Progenitor cell of endocrine pancreas (in vitro differentiated cells): ENCODE data around the gene TTC23L. TPM values are rescaled to one million over a fixed set of nuclear protein-coding genes. Genes with fewer than 3 reads are reported as not detected.

Source experiments
- DNase-seq: peaks from one replicate; pipeline ENCODE4 v3.0.0; 2021; ENCODE audit warnings: low spot score; ENCODE audit not compliant: unreplicated experiment
- H3K27ac Mint-ChIP-seq: 2 replicates; pipeline ENCODE4 v1.8.0; 2021; ENCODE audit warnings: mild to moderate bottlenecking, moderate library complexity, mixed read lengths
- H3K27me3 Mint-ChIP-seq: 2 replicates; pipeline ENCODE4 v1.8.0; 2021; ENCODE audit warnings: mixed read lengths
- H3K36me3 Mint-ChIP-seq: 2 replicates; pipeline ENCODE4 v1.8.0; 2022; ENCODE audit warnings: mixed read lengths; ENCODE audit not compliant: insufficient read depth
- H3K4me1 Mint-ChIP-seq: 2 replicates; pipeline ENCODE4 v1.8.0; 2021; ENCODE audit warnings: low read depth, mixed read lengths
- H3K4me3 Mint-ChIP-seq: 2 replicates; pipeline ENCODE4 v1.8.0; 2021; ENCODE audit warnings: low read depth, mild to moderate bottlenecking, moderate library complexity, mixed read lengths
- H3K9me3 Mint-ChIP-seq: 2 replicates; pipeline ENCODE4 v1.8.0; 2021; ENCODE audit warnings: low read depth, mixed read lengths
- CTCF ChIP-seq: fragments of 200-600 bp; sonication (generic); IDR thresholded peaks from one replicate; pipeline ENCODE4 v1.5.0; 2021; ENCODE audit warnings: antibody characterized with exemption, mild to moderate bottlenecking; ENCODE audit not compliant: unreplicated experiment
- long read RNA-seq: library from polyadenylated mRNA; unstranded; transcript quantifications from one replicate; pipeline ENCODE4 v2.0.0, GENCODE V29; 2020
- total RNA-seq: library from RNA; stranded (reverse); gene quantifications from 2 replicates; pipeline ENCODE4 v1.2.1, GENCODE V29; 2021

TTC23L gene
- total RNA-seq = 2.8 and 2.9 TPM in 2 replicates
- long read RNA-seq, partial matches to known transcripts = 6 of 10 reads
- long read RNA-seq, other reads (novel, unspliced or antisense) = 4 of 10 reads

DNA sequence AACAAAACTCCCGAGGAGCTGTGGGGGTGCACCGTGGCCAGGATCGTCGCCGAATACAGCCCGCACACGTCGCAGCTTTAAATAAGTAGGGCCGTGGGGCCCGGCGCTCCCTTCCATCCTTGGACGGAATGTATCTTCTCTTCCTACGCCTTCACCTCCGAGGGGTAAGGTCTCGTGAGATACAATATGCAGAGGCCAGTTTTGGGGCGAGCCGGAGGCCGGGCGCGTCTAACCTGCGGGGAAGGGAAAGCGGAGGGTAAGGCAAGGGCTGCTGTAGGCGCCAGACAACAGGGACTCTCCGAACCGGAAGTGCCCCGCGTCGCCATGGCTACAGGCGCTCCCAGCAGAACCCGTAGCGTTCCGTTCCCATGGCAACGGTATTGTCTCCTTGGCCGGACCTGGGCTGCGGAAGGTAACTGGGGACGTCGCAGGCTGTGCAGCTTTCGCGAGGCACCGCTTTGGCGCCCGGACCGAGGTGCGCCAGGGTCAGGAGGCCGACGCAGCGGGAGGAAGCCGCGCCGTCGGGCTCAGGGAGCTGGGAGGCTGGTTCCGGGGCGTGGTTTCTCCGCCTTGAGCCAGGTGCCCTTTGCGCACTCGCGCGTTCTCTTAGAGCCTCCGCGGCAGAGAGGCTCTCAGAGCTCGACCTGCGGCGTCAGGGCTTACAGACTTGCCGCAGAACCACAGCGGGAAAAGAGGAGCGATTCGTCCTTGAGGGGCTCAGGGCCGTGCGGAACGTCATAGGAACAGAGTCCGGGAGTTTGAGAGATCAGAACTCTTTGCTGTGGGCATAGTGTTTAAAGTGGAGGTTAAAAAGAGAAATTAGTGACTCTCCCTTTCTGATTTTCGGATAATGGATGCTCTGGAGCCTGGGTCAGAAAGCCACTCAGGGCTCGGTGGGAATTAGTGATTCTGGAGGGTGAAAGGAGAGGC lies at the start of gene TTC23L:
TTC23L (plus strand) TSS at position 380 of the 930 bp plus-strand sequence. CDS start 1,508 bp downstream, outside the sequence.
- Mint-ChIP-seq H3K4me1 (peaks cover 9% of the 10 kb centered on the region), H3K9me3 (no peaks in the 10 kb centered on the region), H3K27ac (peak within 1 kb of the TSS; percentile 97), H3K27me3 (no peaks in the 10 kb centered on the region), H3K4me3 (peak within 1 kb of the TSS; percentile 80), H3K36me3 (peaks cover 5% of the 10 kb centered on the region)
- peak; percentile 67 for DNase-seq
- no peak for TF ChIP-seq CTCF

DNA sequence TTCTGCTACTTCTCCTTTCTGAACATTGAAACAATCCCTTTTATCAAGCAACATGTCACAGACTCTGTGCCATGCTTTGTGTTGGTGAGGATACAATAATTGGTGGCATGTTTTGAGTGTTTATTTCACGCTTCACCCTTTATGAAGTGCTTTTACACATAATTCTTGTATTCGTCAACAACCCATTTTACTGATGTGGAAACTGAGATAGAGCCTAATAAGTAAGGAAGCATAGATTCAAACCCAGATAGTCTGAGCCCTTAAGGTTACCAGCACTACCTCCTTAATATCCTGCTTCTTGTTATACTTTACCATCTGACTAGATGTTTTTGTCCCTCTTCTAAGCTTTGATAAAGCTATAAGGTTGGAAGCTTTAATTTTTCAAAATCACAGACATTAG lies 49.3 kb upstream of the TTC23L start:
- no peaks in the 10 kb centered on the region for H3K27me3 Mint-ChIP-seq
- no peak for TF ChIP-seq CTCF
- H3K4me3 Mint-ChIP-seq = no peak overlapping the region
- H3K27ac Mint-ChIP-seq = no peak overlapping the region
- DNase-seq = no peak
- H3K4me1 Mint-ChIP-seq = peaks cover 3% of the 10 kb centered on the region
- peaks cover 20% of the 10 kb centered on the region for H3K36me3 Mint-ChIP-seq
- peaks cover 17% of the 10 kb centered on the region for H3K9me3 Mint-ChIP-seq

DNA sequence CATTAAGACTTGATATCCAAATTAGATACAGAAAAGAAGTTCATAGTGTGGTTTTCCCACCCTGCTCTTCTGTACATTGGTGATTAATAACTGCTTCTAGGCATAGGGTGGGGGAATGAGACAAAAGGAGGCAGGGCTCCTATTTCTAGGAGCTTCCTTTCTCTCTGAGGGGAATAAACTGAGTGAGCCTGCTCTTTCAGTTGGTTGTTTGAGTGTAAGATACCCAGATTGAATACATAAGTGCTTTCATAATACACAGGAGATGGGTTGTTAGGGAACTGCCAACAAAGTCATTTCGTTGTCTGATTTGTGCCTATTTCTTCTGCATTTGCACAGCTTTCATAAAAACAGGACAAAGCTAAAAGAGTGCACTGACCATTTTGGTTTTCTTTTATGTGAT lies 48.9 kb upstream of the TTC23L start:
- TF ChIP-seq CTCF = no peak

GRCh38 chr5:34791761-34792244 lies 47.2 kb upstream of the TTC23L start:
- no peaks in the 10 kb centered on the region for H3K27me3 Mint-ChIP-seq
- H3K36me3 Mint-ChIP-seq = peaks cover 13% of the 10 kb centered on the region
- H3K9me3 Mint-ChIP-seq = peaks cover 6% of the 10 kb centered on the region
- no peak for DNase-seq
- H3K4me1 Mint-ChIP-seq = peaks cover 3% of the 10 kb centered on the region
- H3K4me3 Mint-ChIP-seq = no peak overlapping the region
- no peak for TF ChIP-seq CTCF
- no peak overlapping the region for H3K27ac Mint-ChIP-seq

More for the DNA sequence above, 48.9 kb upstream of the TTC23L start:
- DNase-seq = no peak
- no peak overlapping the region for H3K27ac Mint-ChIP-seq
- H3K4me3 Mint-ChIP-seq = no peak overlapping the region
- H3K36me3 Mint-ChIP-seq = peaks cover 20% of the 10 kb centered on the region
- no peaks in the 10 kb centered on the region for H3K27me3 Mint-ChIP-seq
- peaks cover 17% of the 10 kb centered on the region for H3K9me3 Mint-ChIP-seq
- peaks cover 3% of the 10 kb centered on the region for H3K4me1 Mint-ChIP-seq

- no peak for TF ChIP-seq CTCF
- H3K4me3 Mint-ChIP-seq = no peak overlapping the region
- no peak overlapping the region for H3K27ac Mint-ChIP-seq
- H3K4me1 Mint-ChIP-seq = no peaks in the 10 kb centered on the region
- DNase-seq = no peak
- no peaks in the 10 kb centered on the region for H3K9me3 Mint-ChIP-seq
- no peaks in the 10 kb centered on the region for H3K27me3 Mint-ChIP-seq
- peaks cover 21% of the 10 kb centered on the region for H3K36me3 Mint-ChIP-seq
Observed at GRCh38 chr5:34802834-34803563, 36.0 kb upstream of the TTC23L start.
